C1 segment of cervical spinal cord (tissue), 14 donors: ENCODE data around the gene SYNE1.
"Not testable (repeated sequence)": the region's sequence is repeated elsewhere in the genome, so short reads cannot be mapped to it uniquely, and the experiment has no call there.

ENCODE experiments used
- DNase-seq, 14 donors: peaks; one replicate each; lab custom pipeline; 2025; lab: John Stamatoyannopoulos, UW

SYNE1 gene

GRCh38 chr6:152571943-152572337, 65.2 kb downstream of the SYNE1 start:
- DNase-seq, result no peak

- peak in 1 of 14 donors; percentile 26 for DNase-seq
Measured at GRCh38 chr6:152571089-152571488, 66.1 kb downstream of the SYNE1 start.

DNA sequence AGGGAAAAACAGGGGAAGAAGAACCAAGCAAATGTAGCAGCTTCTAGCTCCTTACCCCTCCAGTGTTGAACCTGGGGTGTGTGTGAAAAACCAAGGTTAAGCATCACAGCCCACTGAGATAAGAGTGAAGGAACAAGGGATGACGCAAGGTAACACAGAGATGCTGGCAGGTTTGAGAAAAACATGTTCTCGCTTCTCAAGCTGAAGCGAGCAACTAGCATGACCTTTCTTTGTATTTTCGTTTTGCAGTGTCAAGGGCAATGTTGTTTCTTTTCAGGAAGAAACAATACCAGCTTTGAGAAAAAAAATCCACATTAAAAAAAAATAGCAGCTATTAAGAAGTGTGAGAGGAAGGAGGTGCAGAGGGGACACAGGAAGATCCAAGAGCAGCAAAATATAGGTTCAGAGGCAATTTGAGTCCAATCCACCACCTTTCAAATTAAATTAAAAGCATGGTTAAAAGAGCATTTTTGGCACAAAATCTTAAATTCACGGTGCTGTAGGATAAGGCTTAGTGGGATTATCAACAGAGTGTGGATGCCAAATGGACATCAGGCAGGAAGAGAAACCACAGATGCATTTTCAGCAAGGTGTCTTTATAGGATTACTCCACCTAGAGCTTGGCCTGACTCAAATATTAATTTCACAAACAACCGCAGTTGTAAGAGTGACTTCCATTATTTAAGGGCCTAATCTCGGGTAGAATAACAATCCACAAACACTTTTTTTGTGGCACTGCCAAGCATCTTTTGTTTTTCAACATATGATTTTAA, 70.9 kb downstream of the SYNE1 start:
- DNase-seq, result peak in 1 of 14 donors; percentile 93

GRCh38 chr6:152563177-152563576, 74.0 kb downstream of the SYNE1 start:
- DNase-seq, result peak in 1 of 14 donors; percentile 69

GRCh38 chr6:152558798-152559197, 78.4 kb downstream of the SYNE1 start:
- not testable (repeated sequence) for DNase-seq

DNA sequence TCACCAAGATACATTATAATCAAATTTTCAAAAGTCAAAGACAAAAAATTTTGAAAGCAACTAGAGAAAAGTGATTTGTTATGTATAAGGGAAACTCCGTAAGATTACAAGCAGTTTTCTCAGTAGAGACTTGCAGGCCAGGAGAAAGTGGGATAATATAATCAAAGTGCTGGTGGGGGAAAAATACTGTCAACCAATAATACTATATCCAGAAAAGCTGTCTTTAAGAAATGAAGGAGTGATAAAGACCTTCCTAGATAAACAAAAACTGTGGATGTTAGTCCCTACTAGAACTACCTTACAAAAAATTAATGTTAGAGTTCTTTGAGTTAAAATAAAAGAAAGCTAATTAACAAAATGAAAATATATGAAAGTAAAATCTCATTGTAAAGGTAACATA, 79.7 kb downstream of the SYNE1 start:
- no peak for DNase-seq

DNA sequence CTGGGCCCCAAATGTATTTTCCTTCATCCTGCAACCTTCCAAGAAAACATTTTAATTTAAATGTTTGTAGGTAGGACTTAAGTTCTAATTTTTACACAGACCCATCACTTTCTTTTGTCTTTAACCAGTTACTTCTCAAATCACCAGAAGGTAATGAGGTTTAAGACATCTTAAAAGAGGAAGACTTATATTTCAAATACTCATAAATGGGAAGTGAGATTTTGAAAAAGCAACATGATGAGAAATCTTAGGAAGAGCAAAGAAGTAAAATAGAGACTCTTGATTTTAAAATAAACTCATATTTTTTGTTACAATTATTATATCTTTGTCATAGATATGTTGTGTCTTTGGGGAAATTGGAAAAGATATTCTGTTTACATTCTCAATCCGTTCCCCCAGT, 82.3 kb downstream of the SYNE1 start:
- no peak for DNase-seq

DNA sequence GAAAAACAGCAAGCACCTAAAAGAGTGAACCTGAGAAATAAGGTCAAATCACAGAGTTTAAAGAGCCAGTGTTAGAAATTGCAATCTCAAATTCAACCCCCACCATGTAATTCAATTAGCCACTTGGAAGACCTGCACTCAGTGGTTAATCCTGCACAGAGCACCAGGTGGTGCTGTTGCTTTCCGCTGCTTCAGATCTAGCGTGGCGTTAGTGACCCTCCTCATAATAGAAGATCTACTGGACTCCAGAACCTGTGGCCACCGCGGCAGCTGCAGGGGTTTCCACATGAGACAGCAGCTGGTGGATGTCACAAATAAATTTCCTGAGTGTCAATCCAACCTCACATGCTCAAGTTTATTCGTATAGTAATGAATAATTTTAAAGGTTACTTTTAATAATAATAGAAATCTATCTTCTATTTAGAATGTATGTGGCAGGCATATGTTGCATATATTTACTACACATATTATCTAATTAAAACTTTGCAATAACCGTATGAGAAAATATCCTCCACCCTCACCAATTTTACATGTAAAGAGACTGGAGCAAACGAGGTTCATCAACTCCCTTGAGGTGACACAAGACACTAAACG, 84.4 kb downstream of the SYNE1 start:
- DNase-seq, result peak in 7 of 14 donors; percentile 0 to 69 (median 4)

DNA sequence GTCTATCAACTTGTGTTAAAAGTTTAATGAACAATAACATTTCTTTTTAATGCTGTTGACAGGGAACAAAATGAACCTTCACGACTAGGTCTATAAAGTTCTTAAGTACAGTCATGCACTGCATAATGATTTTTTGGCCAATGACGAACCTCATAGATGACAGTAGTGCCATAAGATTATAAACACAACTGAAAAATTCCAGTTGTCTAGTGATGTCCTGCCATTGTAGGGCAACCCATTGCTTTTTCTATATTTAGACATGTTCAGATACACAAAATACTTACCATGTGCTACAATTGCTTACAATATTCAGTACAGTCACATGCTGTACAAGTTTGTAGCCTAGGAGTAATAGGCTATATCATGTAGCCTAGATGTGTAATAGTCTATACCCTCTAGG, 93.6 kb downstream of the SYNE1 start:
- no peak for DNase-seq

DNA sequence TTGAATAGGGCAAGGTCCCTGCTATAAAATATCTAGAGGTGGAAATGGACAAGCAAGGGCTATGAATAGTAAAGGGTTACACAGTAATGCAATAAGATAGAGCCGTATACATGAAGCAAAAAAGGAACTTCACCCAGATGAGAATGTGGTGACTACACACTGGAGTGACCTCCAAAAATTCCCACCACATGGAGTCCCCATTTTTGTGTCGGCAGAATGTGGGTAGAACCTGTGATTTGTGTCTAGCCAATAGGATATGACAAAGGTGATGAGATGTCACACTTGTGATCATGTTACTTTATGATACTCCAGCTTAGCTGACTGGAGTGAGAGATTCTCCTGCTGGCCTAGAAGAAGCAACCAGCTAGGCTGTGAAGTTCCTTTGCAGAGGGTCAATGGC, 96.8 kb downstream of the SYNE1 start:
- DNase-seq, result no peak

DNA sequence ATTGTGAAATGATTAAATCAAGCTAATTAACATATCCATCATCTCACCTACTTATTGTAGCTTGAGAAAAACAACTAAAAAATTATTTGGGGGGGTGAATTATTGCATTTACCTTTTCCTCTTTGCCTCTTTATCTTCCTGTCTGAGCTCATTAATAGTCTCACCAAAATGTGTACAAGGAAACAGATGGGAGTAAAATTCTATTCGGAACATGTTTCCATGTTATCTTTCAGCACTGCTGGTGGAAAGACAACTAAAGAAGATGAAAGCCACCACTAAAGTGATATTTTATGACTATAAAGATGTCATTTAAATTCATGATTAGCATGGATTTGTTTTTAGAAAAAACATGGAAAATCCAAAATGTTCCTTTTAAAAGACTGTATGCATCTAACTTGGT, 102.6 kb downstream of the SYNE1 start:
- peak in 1 of 14 donors; percentile 28 for DNase-seq

GRCh38 chr6:152532556-152533422, 104.4 kb downstream of the SYNE1 start:
- DNase-seq, result no peak

- DNase-seq, result no peak
Measured at GRCh38 chr6:152531659-152532058, 105.5 kb downstream of the SYNE1 start.

DNA sequence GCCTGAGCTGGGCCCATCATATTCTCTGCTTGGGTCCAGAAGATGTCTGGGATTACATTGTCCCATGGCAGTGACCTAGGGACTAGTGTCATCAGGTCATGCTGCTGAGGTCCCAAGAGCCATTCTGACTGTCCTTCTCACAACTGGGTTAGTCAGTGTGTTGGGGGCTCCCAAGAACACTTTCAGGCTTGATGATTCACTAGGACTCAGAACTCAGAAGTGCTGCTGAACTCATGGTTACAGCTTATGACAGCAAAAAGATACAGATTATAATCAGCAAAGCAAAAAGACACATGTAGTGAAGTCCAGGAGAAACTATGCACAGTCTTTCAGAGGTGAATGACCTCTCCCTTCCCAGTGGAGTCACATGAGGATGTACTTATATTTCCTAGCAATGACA, 107.8 kb downstream of the SYNE1 start:
- no peak for DNase-seq

- DNase-seq, result not testable (repeated sequence)
Measured at GRCh38 chr6:152514120-152514519, 123.0 kb downstream of the SYNE1 start.

- no peak for DNase-seq
Measured at GRCh38 chr6:152509916-152510315, 127.2 kb downstream of the SYNE1 start.

DNA sequence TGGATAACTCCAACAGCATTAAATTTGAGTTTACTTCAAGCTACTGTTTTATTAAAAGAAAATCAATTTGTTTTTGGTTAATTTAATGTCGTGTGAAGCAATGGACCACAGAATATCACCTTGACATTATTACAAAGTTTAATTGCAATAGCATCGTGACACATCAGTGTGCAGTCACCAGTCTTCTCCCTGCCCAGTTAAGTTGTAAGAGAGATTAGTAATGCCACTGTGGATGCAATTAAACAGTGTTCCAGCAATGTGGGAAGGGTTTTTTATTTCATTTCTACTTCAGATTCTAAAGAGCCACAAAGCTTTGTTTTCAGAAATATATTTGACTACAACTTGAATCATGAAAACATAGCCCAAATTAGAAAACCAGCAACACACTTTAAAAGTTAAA, 128.7 kb downstream of the SYNE1 start:
- DNase-seq, result no peak

GRCh38 chr6:152503546-152503945, 133.6 kb downstream of the SYNE1 start:
- no peak for DNase-seq

DNA sequence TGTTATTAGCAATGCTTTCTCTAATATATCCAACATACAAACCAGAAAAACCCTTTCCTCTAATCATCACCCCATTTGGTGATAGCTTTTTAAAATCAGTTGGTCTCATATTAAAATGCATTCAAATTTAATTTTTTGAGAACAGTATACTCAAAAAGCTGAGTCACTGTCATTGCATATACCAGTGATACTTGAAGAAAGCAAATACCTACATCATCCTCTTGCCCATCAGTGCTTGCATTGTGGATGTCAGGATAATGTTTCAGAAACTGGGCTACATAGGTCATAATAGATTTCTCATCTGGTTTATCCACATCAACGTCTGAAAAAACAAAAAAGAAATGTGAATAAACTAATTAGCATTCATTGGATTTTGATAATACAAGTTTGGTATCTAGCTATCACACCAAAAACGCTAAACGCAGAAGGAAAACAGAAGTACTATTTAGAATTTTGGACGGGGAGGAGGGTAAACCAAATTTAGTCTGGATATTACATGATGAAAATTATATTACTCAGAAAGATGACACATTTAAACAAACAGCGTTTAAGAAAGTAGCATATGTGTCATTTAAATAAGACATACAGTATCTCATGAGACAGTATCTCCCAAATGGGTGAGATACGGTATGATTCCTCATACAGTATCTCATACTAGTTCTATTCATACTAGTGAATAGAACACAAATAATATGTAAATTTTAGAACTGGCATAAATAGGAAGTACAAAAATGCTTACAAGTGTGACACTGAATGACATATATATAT, 134.6 kb downstream of the SYNE1 start:
- DNase-seq, result no peak

GRCh38 chr6:152499931-152500330, 137.2 kb downstream of the SYNE1 start:
- no peak for DNase-seq

- DNase-seq, result no peak
Measured at GRCh38 chr6:152496731-152497130, 140.4 kb downstream of the SYNE1 start.

DNA sequence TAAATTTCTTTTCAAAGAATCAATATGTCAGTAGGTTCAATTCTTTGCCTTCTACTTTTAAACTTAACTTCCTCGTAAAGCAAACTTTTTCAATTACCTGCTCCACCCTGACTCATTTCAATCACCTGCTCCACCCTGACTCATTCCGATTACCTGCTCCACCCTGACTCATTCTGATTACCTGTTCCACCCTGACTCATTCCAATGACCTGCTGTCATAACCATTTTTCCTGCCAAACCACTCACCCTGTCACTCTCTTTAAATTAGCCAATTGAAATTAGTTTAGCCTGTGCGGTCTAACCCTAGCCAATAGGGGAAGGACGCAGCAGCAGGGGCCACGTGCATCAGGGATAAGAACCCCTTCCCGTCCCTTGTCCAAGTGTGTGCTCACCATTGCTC, 141.7 kb downstream of the SYNE1 start:
- DNase-seq, result not testable (repeated sequence)
